ENCODE data around the gene CHRNA7.

CHRNA7 gene

GRCh38 chr15:32042269-32042972, 12.1 kb downstream of the CHRNA7 start:
- Histone ChIP-seq H2BK5ac (ENCODE audit: low read length) (no peak overlapping the region), H3K9ac (ENCODE audit: low read length) (no peak overlapping the region), H3K56ac (ENCODE audit: low read length) (no peak overlapping the region), H2AK5ac (ENCODE audit: low read length) (no peak overlapping the region), H2BK15ac (replicated peaks; ENCODE audit: low read depth) (no peak overlapping the region), H3K79me2 (ENCODE audit: control insufficient read depth, insufficient read depth, low read length) (no peaks in the 10 kb centered on the region), H3K36me3 (ENCODE audit: control insufficient read depth, insufficient read depth, low read length) (no peaks in the 10 kb centered on the region), H2BK120ac (ENCODE audit: low read depth, low read length) (no peak overlapping the region), H3K18ac (ENCODE audit: low read length) (no peak overlapping the region), H3K4me1 (ENCODE audit: control insufficient read depth, low read depth, low read length) (no peaks in the 10 kb centered on the region), H3K27me3 (ENCODE audit: insufficient read depth, low read length, poor library complexity) (no peaks in the 10 kb centered on the region), H3K4ac (ENCODE audit: low read depth, low read length) (no peak overlapping the region), H4K5ac (ENCODE audit: low read length) (peak overlapping the region; percentile 23), H4K8ac (ENCODE audit: low read depth, low read length) (no peak overlapping the region), H3K23ac (ENCODE audit: low read length) (no peak overlapping the region), H3K27ac (ENCODE audit: low read depth, low read length) (no peak overlapping the region), H3K4me2 (ENCODE audit: low read length) (no peak overlapping the region), H3K79me1 (ENCODE audit: low read length) (no peaks in the 10 kb centered on the region), H3K4me3 (ENCODE audit: low read length) (no peak overlapping the region)
- DNase-seq: no peak
- WGBS (ENCODE audit: extremely low coverage, insufficient coverage, low lambda C conversion rate): no CpG with 5 or more reads among the region's 1 CpG

GRCh38 chr15:32053719-32054118, 23.4 kb downstream of the CHRNA7 start:
- no peak for DNase-seq
- Histone ChIP-seq H2BK15ac (replicated peaks; ENCODE audit: low read depth) (no peak overlapping the region), H2BK5ac (ENCODE audit: low read length) (no peak overlapping the region), H4K5ac (ENCODE audit: low read length) (no peak overlapping the region), H3K36me3 (ENCODE audit: control insufficient read depth, insufficient read depth, low read length) (no peaks in the 10 kb centered on the region), H3K56ac (ENCODE audit: low read length) (no peak overlapping the region), H3K4me3 (ENCODE audit: low read length) (no peak overlapping the region), H3K27me3 (ENCODE audit: insufficient read depth, low read length, poor library complexity) (no peaks in the 10 kb centered on the region), H3K4ac (ENCODE audit: low read depth, low read length) (no peak overlapping the region), H2BK120ac (ENCODE audit: low read depth, low read length) (no peak overlapping the region), H3K23ac (ENCODE audit: low read length) (no peak overlapping the region), H3K18ac (ENCODE audit: low read length) (no peak overlapping the region), H3K27ac (ENCODE audit: low read depth, low read length) (no peak overlapping the region), H2AK5ac (ENCODE audit: low read length) (no peak overlapping the region), H3K79me1 (ENCODE audit: low read length) (no peaks in the 10 kb centered on the region), H3K4me1 (ENCODE audit: control insufficient read depth, low read depth, low read length) (no peaks in the 10 kb centered on the region), H3K79me2 (ENCODE audit: control insufficient read depth, insufficient read depth, low read length) (no peaks in the 10 kb centered on the region), H3K9ac (ENCODE audit: low read length) (no peak overlapping the region), H4K8ac (ENCODE audit: low read depth, low read length) (no peak overlapping the region), H3K4me2 (ENCODE audit: low read length) (no peak overlapping the region)
- WGBS (ENCODE audit: extremely low coverage, insufficient coverage, low lambda C conversion rate): no CpG with 5 or more reads among the region's 5 CpGs

GRCh38 chr15:32057876-32058425, 27.6 kb downstream of the CHRNA7 start:
- no peak for DNase-seq
- H3K27me3 ChIP-seq (ENCODE audit: insufficient read depth, low read length, poor library complexity): no peaks in the 10 kb centered on the region
- no peak overlapping the region for H3K18ac ChIP-seq (ENCODE audit: low read length)
- no peaks in the 10 kb centered on the region for H3K4me1 ChIP-seq (ENCODE audit: control insufficient read depth, low read depth, low read length)
- no peak overlapping the region for H4K5ac ChIP-seq (ENCODE audit: low read length)
- no peak overlapping the region for H3K56ac ChIP-seq (ENCODE audit: low read length)
- H4K8ac ChIP-seq (ENCODE audit: low read depth, low read length): no peak overlapping the region
- no peak overlapping the region for H2BK120ac ChIP-seq (ENCODE audit: low read depth, low read length)
- WGBS (ENCODE audit: extremely low coverage, insufficient coverage, low lambda C conversion rate): no CpG with 5 or more reads among the region's 4 CpGs
- H3K9ac ChIP-seq (ENCODE audit: low read length): no peak overlapping the region
- H2BK5ac ChIP-seq (ENCODE audit: low read length): no peak overlapping the region
- H3K36me3 ChIP-seq (ENCODE audit: control insufficient read depth, insufficient read depth, low read length): no peaks in the 10 kb centered on the region
- H3K4me3 ChIP-seq (ENCODE audit: low read length): no peak overlapping the region
- H3K79me1 ChIP-seq (ENCODE audit: low read length): no peaks in the 10 kb centered on the region
- no peak overlapping the region for H3K23ac ChIP-seq (ENCODE audit: low read length)
- no peaks in the 10 kb centered on the region for H3K79me2 ChIP-seq (ENCODE audit: control insufficient read depth, insufficient read depth, low read length)
- no peak overlapping the region for H2AK5ac ChIP-seq (ENCODE audit: low read length)
- no peak overlapping the region for H3K4me2 ChIP-seq (ENCODE audit: low read length)
- H3K4ac ChIP-seq (ENCODE audit: low read depth, low read length): no peak overlapping the region
- no peak overlapping the region for H2BK15ac ChIP-seq (replicated peaks; ENCODE audit: low read depth)
- no peak overlapping the region for H3K27ac ChIP-seq (ENCODE audit: low read depth, low read length)

GRCh38 chr15:32060706-32061105, 30.4 kb downstream of the CHRNA7 start:
- WGBS (ENCODE audit: extremely low coverage, insufficient coverage, low lambda C conversion rate): no CpG with 5 or more reads among the region's 7 CpGs
- H3K27ac ChIP-seq (ENCODE audit: low read depth, low read length): no peak overlapping the region
- no peak overlapping the region for H2BK5ac ChIP-seq (ENCODE audit: low read length)
- H2BK15ac ChIP-seq (replicated peaks; ENCODE audit: low read depth): no peak overlapping the region
- DNase-seq: no peak
- no peak overlapping the region for H4K5ac ChIP-seq (ENCODE audit: low read length)
- H3K18ac ChIP-seq (ENCODE audit: low read length): no peak overlapping the region
- no peak overlapping the region for H3K23ac ChIP-seq (ENCODE audit: low read length)
- H2AK5ac ChIP-seq (ENCODE audit: low read length): no peak overlapping the region
- H3K9ac ChIP-seq (ENCODE audit: low read length): no peak overlapping the region
- no peak overlapping the region for H3K4me2 ChIP-seq (ENCODE audit: low read length)
- no peaks in the 10 kb centered on the region for H3K27me3 ChIP-seq (ENCODE audit: insufficient read depth, low read length, poor library complexity)
- H3K4me3 ChIP-seq (ENCODE audit: low read length): no peak overlapping the region
- H3K4ac ChIP-seq (ENCODE audit: low read depth, low read length): no peak overlapping the region
- no peak overlapping the region for H2BK120ac ChIP-seq (ENCODE audit: low read depth, low read length)
- no peaks in the 10 kb centered on the region for H3K79me1 ChIP-seq (ENCODE audit: low read length)
- no peaks in the 10 kb centered on the region for H3K36me3 ChIP-seq (ENCODE audit: control insufficient read depth, insufficient read depth, low read length)
- no peak overlapping the region for H4K8ac ChIP-seq (ENCODE audit: low read depth, low read length)
- no peak overlapping the region for H3K56ac ChIP-seq (ENCODE audit: low read length)
- H3K4me1 ChIP-seq (ENCODE audit: control insufficient read depth, low read depth, low read length): no peaks in the 10 kb centered on the region
- H3K79me2 ChIP-seq (ENCODE audit: control insufficient read depth, insufficient read depth, low read length): no peaks in the 10 kb centered on the region

GRCh38 chr15:32067115-32067514, 36.8 kb downstream of the CHRNA7 start:
- H3K27ac ChIP-seq (ENCODE audit: low read depth, low read length): no peak overlapping the region
- no peak overlapping the region for H2BK120ac ChIP-seq (ENCODE audit: low read depth, low read length)
- H3K4me1 ChIP-seq (ENCODE audit: control insufficient read depth, low read depth, low read length): no peaks in the 10 kb centered on the region
- no peak overlapping the region for H2AK5ac ChIP-seq (ENCODE audit: low read length)
- no peak overlapping the region for H3K4me3 ChIP-seq (ENCODE audit: low read length)
- H3K56ac ChIP-seq (ENCODE audit: low read length): no peak overlapping the region
- no peaks in the 10 kb centered on the region for H3K36me3 ChIP-seq (ENCODE audit: control insufficient read depth, insufficient read depth, low read length)
- H2BK5ac ChIP-seq (ENCODE audit: low read length): no peak overlapping the region
- no peak overlapping the region for H3K4me2 ChIP-seq (ENCODE audit: low read length)
- H3K9ac ChIP-seq (ENCODE audit: low read length): no peak overlapping the region
- H3K79me2 ChIP-seq (ENCODE audit: control insufficient read depth, insufficient read depth, low read length): no peaks in the 10 kb centered on the region
- H3K23ac ChIP-seq (ENCODE audit: low read length): no peak overlapping the region
- H2BK15ac ChIP-seq (replicated peaks; ENCODE audit: low read depth): no peak overlapping the region
- no peak overlapping the region for H4K5ac ChIP-seq (ENCODE audit: low read length)
- H3K18ac ChIP-seq (ENCODE audit: low read length): no peak overlapping the region
- H3K79me1 ChIP-seq (ENCODE audit: low read length): no peaks in the 10 kb centered on the region
- DNase-seq: no peak
- no peaks in the 10 kb centered on the region for H3K27me3 ChIP-seq (ENCODE audit: insufficient read depth, low read length, poor library complexity)
- H4K8ac ChIP-seq (ENCODE audit: low read depth, low read length): no peak overlapping the region
- WGBS (ENCODE audit: extremely low coverage, insufficient coverage, low lambda C conversion rate): no CpG with 5 or more reads among the region's 1 CpG
- no peak overlapping the region for H3K4ac ChIP-seq (ENCODE audit: low read depth, low read length)

GRCh38 chr15:32089851-32090359, 59.6 kb downstream of the CHRNA7 start:
- Histone ChIP-seq H3K4me1 (ENCODE audit: control insufficient read depth, low read depth, low read length) (no peaks in the 10 kb centered on the region), H3K4ac (ENCODE audit: low read depth, low read length) (no peak overlapping the region), H3K23ac (ENCODE audit: low read length) (no peak overlapping the region), H4K8ac (ENCODE audit: low read depth, low read length) (no peak overlapping the region), H3K79me2 (ENCODE audit: control insufficient read depth, insufficient read depth, low read length) (no peaks in the 10 kb centered on the region), H2BK5ac (ENCODE audit: low read length) (no peak overlapping the region), H3K36me3 (ENCODE audit: control insufficient read depth, insufficient read depth, low read length) (no peaks in the 10 kb centered on the region), H2BK120ac (ENCODE audit: low read depth, low read length) (no peak overlapping the region), H3K4me3 (ENCODE audit: low read length) (no peak overlapping the region), H2BK15ac (replicated peaks; ENCODE audit: low read depth) (no peak overlapping the region), H3K27me3 (ENCODE audit: insufficient read depth, low read length, poor library complexity) (no peaks in the 10 kb centered on the region), H3K18ac (ENCODE audit: low read length) (no peak overlapping the region), H3K9ac (ENCODE audit: low read length) (no peak overlapping the region), H4K5ac (ENCODE audit: low read length) (no peak overlapping the region), H2AK5ac (ENCODE audit: low read length) (no peak overlapping the region), H3K4me2 (ENCODE audit: low read length) (no peak overlapping the region), H3K79me1 (ENCODE audit: low read length) (no peaks in the 10 kb centered on the region), H3K56ac (ENCODE audit: low read length) (no peak overlapping the region), H3K27ac (ENCODE audit: low read depth, low read length) (no peak overlapping the region)
- DNase-seq: no peak
